Stimulated activated CD8-positive, alpha-beta memory T cell treated with anti-CD3 and anti-CD28 coated beads, Interleukin-15, amount 100 ng/mL, for 1 hour (primary cell): ENCODE results near the gene TRH.
"Not testable (repeated sequence)": the region's sequence is repeated elsewhere in the genome, so short reads cannot be mapped to it uniquely, and the experiment has no call there.

ENCODE experiments used
- DNase-seq: peaks from one replicate; pipeline ENCODE4 v3.0.0-alpha.2; 2020; ENCODE audit warnings: low read depth

The TRH gene

DNA sequence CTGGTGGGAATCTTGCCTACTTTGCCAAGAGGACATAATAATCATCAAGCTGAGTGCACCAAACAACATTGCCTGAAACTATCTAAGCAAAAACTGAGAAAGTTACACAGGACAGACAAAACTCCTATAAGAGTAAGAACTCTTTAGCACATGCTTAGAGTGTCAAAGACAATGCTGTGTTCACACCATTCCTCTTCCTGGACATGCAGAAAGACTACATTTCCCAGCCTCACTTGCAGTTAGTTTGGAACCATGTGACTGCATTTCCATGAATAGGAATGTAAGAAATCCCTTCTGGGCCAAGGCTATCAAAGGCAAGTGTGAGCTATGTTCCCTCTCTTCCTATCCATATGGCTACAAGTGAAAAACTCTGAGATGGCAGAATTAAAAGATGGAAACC, 37.6 kb downstream of the TRH start:
- not testable (repeated sequence) for DNase-seq

GRCh38 chr3:130013246-130013645, 38.7 kb downstream of the TRH start:
- DNase-seq = not testable (repeated sequence)

DNA sequence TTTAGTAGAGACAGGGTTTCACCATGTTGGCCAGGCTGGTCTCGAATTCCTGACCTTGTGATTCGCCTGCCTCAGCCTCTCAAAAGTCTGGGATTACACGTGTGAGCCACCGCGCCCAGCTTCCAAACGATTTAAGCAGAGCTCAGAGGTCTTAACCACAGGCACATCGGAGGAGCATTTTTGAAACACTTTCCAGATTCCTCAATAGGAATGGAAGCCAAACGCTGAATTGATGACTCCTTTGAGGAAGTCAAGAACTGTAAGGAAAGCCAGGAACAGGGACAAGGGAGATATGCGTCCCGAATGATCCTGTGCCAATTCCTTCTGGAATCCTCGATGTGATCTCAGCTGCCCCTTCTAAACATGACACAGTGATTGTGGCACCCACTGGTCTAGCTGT, 40.0 kb downstream of the TRH start:
- DNase-seq = no peak

DNA sequence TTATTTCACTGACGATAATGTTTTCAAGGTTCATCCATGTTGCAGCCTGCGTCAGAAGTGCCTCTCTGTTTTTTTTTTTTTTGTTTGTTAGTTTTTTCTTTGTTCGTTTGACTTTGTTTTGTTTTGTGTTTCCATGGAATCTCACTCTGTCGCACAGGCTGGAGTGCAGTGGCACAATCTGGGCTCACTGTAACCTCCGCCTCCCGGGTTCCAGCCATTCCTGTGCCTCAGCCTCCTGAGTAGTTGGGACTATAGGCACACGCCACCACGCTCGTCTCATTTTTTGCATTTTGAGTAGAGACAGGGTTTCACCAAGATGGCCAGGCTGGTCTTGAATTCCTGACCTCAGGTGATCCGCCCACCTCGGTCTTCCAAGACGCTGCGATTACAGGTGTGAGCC, 43.1 kb downstream of the TRH start:
- DNase-seq = not testable (repeated sequence)

DNA sequence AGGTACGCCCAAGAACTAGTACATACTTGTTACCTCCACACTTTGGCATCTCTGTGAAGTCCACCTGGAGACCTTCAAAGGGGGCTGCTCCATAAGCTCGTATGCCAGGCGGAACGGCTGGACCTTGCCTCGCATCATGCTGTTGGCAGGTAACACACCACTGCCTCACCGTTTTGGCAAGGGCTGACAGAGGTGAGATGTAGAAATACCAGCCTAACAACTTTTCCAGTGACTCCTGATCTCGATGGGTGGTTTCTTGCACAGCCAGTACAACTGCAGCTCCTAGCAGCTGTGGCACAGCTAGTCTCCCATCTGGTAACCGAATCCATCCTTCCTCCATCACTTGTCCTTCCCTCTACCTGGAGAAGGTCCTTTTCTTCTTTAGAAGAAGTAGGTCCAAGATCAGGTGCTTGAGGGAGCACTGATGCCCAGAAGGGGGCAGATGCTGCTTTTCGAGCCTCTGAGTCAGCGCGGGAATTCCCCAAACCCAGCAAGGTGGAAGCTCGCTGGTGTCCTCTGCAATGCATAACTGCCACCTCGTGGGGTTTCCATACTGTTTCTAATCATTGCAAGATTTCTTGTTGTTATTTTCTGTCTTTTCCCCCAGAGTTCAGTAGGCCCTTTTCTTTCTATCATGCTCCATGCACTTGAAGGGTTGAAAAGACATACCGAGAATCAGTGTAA, 51.8 kb downstream of the TRH start:
- DNase-seq = not testable (repeated sequence)

- not testable (repeated sequence) for DNase-seq
These were observed 52.9 kb downstream of the TRH start for GRCh38 chr3:130027437-130027836.
